ENCODE data around the gene DVL1. TPM values are rescaled to one million over a fixed set of nuclear protein-coding genes. Genes with fewer than 3 reads are reported as not detected.
A peak's percentile ranks its signal among the peaks of the same experiment; 100 is the strongest.

DVL1 gene
- total and polyA plus RNA-seq, 10 of the 15 experiments (the other 5 are each of a cell fraction or from before 2014, with no cell fraction given) = 0.10 to 31.1 (median 4.6) TPM

DNA sequence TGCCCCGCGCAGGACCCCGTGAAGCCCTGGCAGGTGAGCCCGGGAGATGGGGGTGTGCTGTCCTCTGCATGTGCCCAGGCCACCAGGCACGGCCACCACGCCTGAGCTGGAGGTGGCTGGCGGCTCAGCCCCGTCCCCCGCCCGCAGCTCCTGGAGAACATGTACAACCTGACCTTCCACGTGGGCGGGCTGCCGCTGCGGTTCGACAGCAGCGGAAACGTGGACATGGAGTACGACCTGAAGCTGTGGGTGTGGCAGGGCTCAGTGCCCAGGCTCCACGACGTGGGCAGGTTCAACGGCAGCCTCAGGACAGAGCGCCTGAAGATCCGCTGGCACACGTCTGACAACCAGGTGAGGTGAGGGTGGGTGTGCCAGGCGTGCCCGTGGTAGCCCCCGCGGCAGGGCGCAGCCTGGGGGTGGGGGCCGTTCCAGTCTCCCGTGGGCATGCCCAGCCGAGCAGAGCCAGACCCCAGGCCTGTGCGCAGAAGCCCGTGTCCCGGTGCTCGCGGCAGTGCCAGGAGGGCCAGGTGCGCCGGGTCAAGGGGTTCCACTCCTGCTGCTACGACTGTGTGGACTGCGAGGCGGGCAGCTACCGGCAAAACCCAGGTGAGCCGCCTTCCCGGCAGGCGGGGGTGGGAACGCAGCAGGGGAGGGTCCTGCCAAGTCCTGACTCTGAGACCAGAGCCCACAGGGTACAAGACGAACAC, 16.3 kb downstream of the DVL1 start:
- in situ Hi-C loops (cut with MboI) = no loop called here
- RAD21 ChIA-PET (ENCODE audit: unreplicated experiment) = no interaction called here
- Histone ChIP-seq H2AFZ (ENCODE audit: control insufficient read depth, low read depth, low read length) (no peak overlapping the region), H3K4me1 (ENCODE audit: control insufficient read depth, insufficient read depth, low read length) (no peaks in the 10 kb centered on the region), H3K27ac (ENCODE audit: control insufficient read depth, insufficient read depth) (no peak overlapping the region), H4K20me1 (ENCODE audit: control insufficient read depth, insufficient read depth) (no peaks in the 10 kb centered on the region), H3K4me2 (ENCODE audit: control insufficient read depth, insufficient read depth) (no peak overlapping the region), H3K36me3 (ENCODE audit: control insufficient read depth in 2 of 2, insufficient read depth in 2 of 2, low read length in 1 of 2) (no peaks in the 10 kb centered on the region), H3K27me3 (replicated peaks in 1 of 2; ENCODE audit: control insufficient read depth in 2 of 2, insufficient read depth in 2 of 2, low read length in 1 of 2) (no peaks in the 10 kb centered on the region), H3K9me3 (replicated peaks; ENCODE audit: control insufficient read depth, insufficient read depth, low read length) (no peaks in the 10 kb centered on the region), H3K79me2 (ENCODE audit: control insufficient read depth, insufficient read depth, low read length) (no peaks in the 10 kb centered on the region), H3K4me3 (no peak overlapping the region), H3K9ac (ENCODE audit: control insufficient read depth, insufficient read depth, low read length) (no peak overlapping the region)
- WGBS (ENCODE audit: insufficient coverage, insufficient replicate concordance, low lambda C conversion rate, missing lambda C conversion rate) = 88% methylated on average over 26 of the region's 48 CpGs
- SMC1A ChIA-PET (ENCODE audit: uncharacterized antibody, unreplicated experiment) = no interaction called here
- FAIRE-seq (no peak), DNase-seq (ENCODE audit: low read depth, low spot score) (no peak), ATAC-seq (no peak)
- POLR2A ChIA-PET = no interaction called here
- intact Hi-C loops (cut with micrococcal nuclease; ENCODE audit: unreplicated experiment) = no loop called here
- TF ChIP-seq SREBF2 (IDR thresholded peaks at IDR 0.05; ENCODE audit: low read length) = no peak
- peak; percentile 51 for TF ChIP-seq POLR2A (IDR thresholded peaks at IDR 0.05; ENCODE audit: low read depth, low read length)
- CTCF ChIA-PET = no interaction called here
- BruUV-seq (replicated peaks) = no TSS peak

DNA sequence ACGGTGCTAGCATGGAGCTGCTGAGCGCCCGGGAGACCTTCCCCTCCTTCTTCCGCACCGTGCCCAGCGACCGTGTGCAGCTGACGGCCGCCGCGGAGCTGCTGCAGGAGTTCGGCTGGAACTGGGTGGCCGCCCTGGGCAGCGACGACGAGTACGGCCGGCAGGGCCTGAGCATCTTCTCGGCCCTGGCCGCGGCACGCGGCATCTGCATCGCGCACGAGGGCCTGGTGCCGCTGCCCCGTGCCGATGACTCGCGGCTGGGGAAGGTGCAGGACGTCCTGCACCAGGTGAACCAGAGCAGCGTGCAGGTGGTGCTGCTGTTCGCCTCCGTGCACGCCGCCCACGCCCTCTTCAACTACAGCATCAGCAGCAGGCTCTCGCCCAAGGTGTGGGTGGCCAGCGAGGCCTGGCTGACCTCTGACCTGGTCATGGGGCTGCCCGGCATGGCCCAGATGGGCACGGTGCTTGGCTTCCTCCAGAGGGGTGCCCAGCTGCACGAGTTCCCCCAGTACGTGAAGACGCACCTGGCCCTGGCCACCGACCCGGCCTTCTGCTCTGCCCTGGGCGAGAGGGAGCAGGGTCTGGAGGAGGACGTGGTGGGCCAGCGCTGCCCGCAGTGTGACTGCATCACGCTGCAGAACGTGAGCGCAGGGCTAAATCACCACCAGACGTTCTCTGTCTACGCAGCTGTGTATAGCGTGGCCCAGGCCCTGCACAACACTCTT, 17.0 kb downstream of the DVL1 start:
- Histone ChIP-seq H3K9ac (ENCODE audit: control insufficient read depth, insufficient read depth, low read length) (no peak overlapping the region), H2AFZ (ENCODE audit: control insufficient read depth, low read depth, low read length) (no peak overlapping the region), H3K27ac (ENCODE audit: control insufficient read depth, insufficient read depth) (no peak overlapping the region), H4K20me1 (ENCODE audit: control insufficient read depth, insufficient read depth) (no peaks in the 10 kb centered on the region), H3K4me2 (ENCODE audit: control insufficient read depth, insufficient read depth) (no peak overlapping the region), H3K36me3 (ENCODE audit: control insufficient read depth in 2 of 2, insufficient read depth in 2 of 2, low read length in 1 of 2) (no peaks in the 10 kb centered on the region), H3K79me2 (ENCODE audit: control insufficient read depth, insufficient read depth, low read length) (no peaks in the 10 kb centered on the region), H3K4me3 (no peak overlapping the region), H3K27me3 (replicated peaks in 1 of 2; ENCODE audit: control insufficient read depth in 2 of 2, insufficient read depth in 2 of 2, low read length in 1 of 2) (no peaks in the 10 kb centered on the region), H3K4me1 (ENCODE audit: control insufficient read depth, insufficient read depth, low read length) (no peaks in the 10 kb centered on the region), H3K9me3 (replicated peaks; ENCODE audit: control insufficient read depth, insufficient read depth, low read length) (no peaks in the 10 kb centered on the region)
- RAD21 ChIA-PET (ENCODE audit: unreplicated experiment) = interaction anchor here (0.6 kb wide), 1 partner anchor 253 kb away, joined by 3 read pairs; no protein-coding TSS in a partner anchor
- TF ChIP-seq CHD4 (IDR thresholded peaks at IDR 0.05) (no peak), KAT2A (conservative IDR thresholded peaks at IDR 0.05; ENCODE audit: control insufficient read depth, low read depth, low read length) (no peak), ETV6 (conservative IDR thresholded peaks at IDR 0.05 in 1 of 2, IDR thresholded peaks at IDR 0.05 in 1 of 2; ENCODE audit: borderline replicate concordance in 1 of 2, low read depth in 1 of 2) (no peak), ZSCAN29 (IDR thresholded peaks at IDR 0.05) (no peak), JUNB (IDR thresholded peaks at IDR 0.05) (no peak), POLR2A (IDR thresholded peaks at IDR 0.05; ENCODE audit: low read depth, low read length) (peak; percentile 25; the same call in 1 of the 2 replicates)
- TF ChIP-seq, protein P1, sequence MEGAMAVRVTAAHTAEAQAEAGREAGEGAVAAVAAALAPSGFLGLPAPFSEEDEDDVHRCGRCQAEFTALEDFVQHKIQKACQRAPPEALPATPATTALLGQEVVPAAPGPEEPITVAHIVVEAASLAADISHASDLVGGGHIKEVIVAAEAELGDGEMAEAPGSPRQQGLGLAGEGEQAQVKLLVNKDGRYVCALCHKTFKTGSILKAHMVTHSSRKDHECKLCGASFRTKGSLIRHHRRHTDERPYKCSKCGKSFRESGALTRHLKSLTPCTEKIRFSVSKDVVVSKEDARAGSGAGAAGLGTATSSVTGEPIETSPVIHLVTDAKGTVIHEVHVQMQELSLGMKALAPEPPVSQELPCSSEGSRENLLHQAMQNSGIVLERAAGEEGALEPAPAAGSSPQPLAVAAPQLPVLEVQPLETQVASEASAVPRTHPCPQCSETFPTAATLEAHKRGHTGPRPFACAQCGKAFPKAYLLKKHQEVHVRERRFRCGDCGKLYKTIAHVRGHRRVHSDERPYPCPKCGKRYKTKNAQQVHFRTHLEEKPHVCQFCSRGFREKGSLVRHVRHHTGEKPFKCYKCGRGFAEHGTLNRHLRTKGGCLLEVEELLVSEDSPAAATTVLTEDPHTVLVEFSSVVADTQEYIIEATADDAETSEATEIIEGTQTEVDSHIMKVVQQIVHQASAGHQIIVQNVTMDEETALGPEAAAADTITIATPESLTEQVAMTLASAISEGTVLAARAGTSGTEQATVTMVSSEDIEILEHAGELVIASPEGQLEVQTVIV (IDR thresholded peaks at IDR 0.05; ENCODE audit: borderline replicate concordance, partially characterized antibody) = no peak
- no peak for FAIRE-seq
- CTCF ChIA-PET = no interaction called here
- SMC1A ChIA-PET (ENCODE audit: uncharacterized antibody, unreplicated experiment) = no interaction called here
- no peak for ATAC-seq
- DNase-seq (ENCODE audit: low read depth, low spot score) = no peak
- POLR2A ChIA-PET = no interaction called here
- WGBS (ENCODE audit: insufficient coverage, insufficient replicate concordance, low lambda C conversion rate, missing lambda C conversion rate) = 89% methylated on average over 55 of the region's 57 CpGs
- intact Hi-C loops (cut with micrococcal nuclease; ENCODE audit: unreplicated experiment) = no loop called here
- no TSS peak for BruUV-seq (replicated peaks)
- in situ Hi-C loops (cut with MboI) = no loop called here
